K562 (cell line): ENCODE results near the gene DAB2IP. TPM values are rescaled to one million over a fixed set of nuclear protein-coding genes. Genes with fewer than 3 reads are reported as not detected.
"Not testable (repeated sequence)": the region's sequence is repeated elsewhere in the genome, so short reads cannot be mapped to it uniquely, and the experiment has no call there.

Experiments
- ATAC-seq: fragments of 200-7000 bp; cut with Tn5 transposase; 3 replicates; pipeline ENCODE4 v1.9.1; 2020; ENCODE audit warnings: moderate library complexity
- BruUV-seq: library from RNA; stranded (reverse); fragments of 400-500 nt; replicated peaks from 2 replicates; lab custom pipeline; 2021; lab: Mats Ljungman, UMichigan
- CTCF ChIA-PET: fragments of 300-600 bp; formaldehyde crosslinking; extraction: SDS; loops from one replicate; lab custom pipeline; 2021; ENCODE audit warnings: low intra/inter-chr PET ratio; lab: Yijun Ruan, JAX
- POLR2A ChIA-PET: fragments of 300-600, 350-650 bp; sonication (Branson Sonifier 250); formaldehyde crosslinking; extraction: SDS; loops from one replicate; lab custom pipeline; 2021; ENCODE audit warnings: antibody characterized with exemption, inconsistent platforms; lab: Yijun Ruan, JAX
- DNase-seq, 4 experiments: peaks; one replicate each; pipeline versions ENCODE4 v3.0.0 to v3.0.0-alpha.2; 2011 to 2018; ENCODE audit warnings: low spot score in 3 of 4, mixed read lengths in 3 of 4; ENCODE audit errors: extremely low read depth in 1 of 4
- FAIRE-seq: peaks from 2 replicates; lab custom pipeline; 2011; peaks lifted over from hg19 to GRCh38; lab: Jason Lieb, UNC
- H2AFZ ChIP-seq: 2 replicates; pipeline ENCODE4 v1.6.0; 2011; ENCODE audit warnings: low read depth, low read length, control low read depth, inconsistent platforms
- H3K27ac ChIP-seq: fragments of 200-600 bp; 3 replicates; pipeline ENCODE4 v1.8.0; 2011; ENCODE audit warnings: low read depth, mild to moderate bottlenecking, control low read depth, inconsistent platforms, low read length, moderate library complexity, mixed read lengths; ENCODE audit errors: extremely low read depth
- H3K27me3 ChIP-seq, 2 experiments: fragments of 300-600 bp in 1 of 2; 2 replicates in 1 of 2; 3 replicates in 1 of 2; pipeline versions ENCODE4 v1.6.0 to v1.8.0; 2011; ENCODE audit warnings: inconsistent platforms in 2 of 2, low read length in 2 of 2, mild to moderate bottlenecking in 1 of 2, mixed read lengths in 1 of 2, moderate library complexity in 1 of 2; ENCODE audit not compliant: control insufficient read depth in 2 of 2, insufficient read depth in 2 of 2
- H3K36me3 ChIP-seq: fragments of 300-600 bp; 3 replicates; pipeline ENCODE4 v1.8.0; 2011; ENCODE audit warnings: mild to moderate bottlenecking, low read length, inconsistent platforms; ENCODE audit not compliant: control insufficient read depth, insufficient read depth
- H3K4me1 ChIP-seq, 2 experiments: fragments of 200-600 bp in 1 of 2; replicated peaks in 1 of 2; 2 replicates in 1 of 2; 3 replicates in 1 of 2; pipeline versions ENCODE4 v1.5.1 to v1.8.0; 2011; ENCODE audit warnings: inconsistent platforms in 2 of 2, low read length in 2 of 2, mild to moderate bottlenecking in 1 of 2, mixed read lengths in 1 of 2, moderate library complexity in 1 of 2; ENCODE audit not compliant: control insufficient read depth in 2 of 2, insufficient read depth in 2 of 2
- H3K4me2 ChIP-seq: 2 replicates; pipeline ENCODE4 v1.6.1; 2011; ENCODE audit warnings: low read length, control low read depth, inconsistent platforms, mixed read lengths; ENCODE audit not compliant: insufficient read depth
- H3K4me3 ChIP-seq: fragments of 200-600 bp; sonication (generic), shearing (Covaris generic); 2 replicates; pipeline ENCODE4 v1.5.1; 2016; ENCODE audit warnings: control low read depth, inconsistent platforms
- H3K79me2 ChIP-seq: fragments of 200-600 bp; 3 replicates; pipeline ENCODE4 v1.8.0; 2011; ENCODE audit warnings: low read length, inconsistent platforms; ENCODE audit not compliant: control insufficient read depth, insufficient read depth
- H3K9ac ChIP-seq, 2 experiments: 2 replicates each; pipeline versions ENCODE4 v1.6.0 to v1.6.1; 2011; ENCODE audit warnings: low read depth in 2 of 2, low read length in 2 of 2, control low read depth in 1 of 2, inconsistent platforms in 1 of 2, mild to moderate bottlenecking in 1 of 2, mixed read lengths in 1 of 2; ENCODE audit not compliant: insufficient read depth in 1 of 2
- H3K9me1 ChIP-seq: one replicate; pipeline ENCODE4 v1.6.0; 2011; ENCODE audit warnings: inconsistent platforms, mild to moderate bottlenecking, low read length, moderate library complexity; ENCODE audit not compliant: control insufficient read depth, insufficient read depth
- H3K9me3 ChIP-seq: replicated peaks from 2 replicates; pipeline ENCODE4 v1.5.1; 2011; ENCODE audit warnings: low read depth, low read length, inconsistent platforms; ENCODE audit not compliant: control insufficient read depth, insufficient read depth
- H4K20me1 ChIP-seq: replicated peaks from 2 replicates; pipeline ENCODE4 v1.6.1; 2011; ENCODE audit warnings: low read length, inconsistent platforms, mixed read lengths; ENCODE audit not compliant: control insufficient read depth, insufficient read depth
- BDP1 ChIP-seq: IDR thresholded peaks from 3 replicates; pipeline ENCODE4 v1.6.1; 2011; ENCODE audit not compliant: insufficient read length, insufficient read depth
- TAF7 ChIP-seq: fragments of 450-650 bp; IDR thresholded peaks from 2 replicates; pipeline ENCODE4 v1.6.1; 2016; ENCODE audit warnings: missing genetic modification characterization, missing compliant biosample characterization
- YY1 ChIP-seq, 3 experiments: IDR thresholded peaks; 2 replicates each; pipeline ENCODE4 v1.6.1; 2011; ENCODE audit warnings: low read length in 2 of 3, mild to moderate bottlenecking in 2 of 3, moderate library complexity in 2 of 3, borderline replicate concordance in 1 of 3, control low read depth in 1 of 3, low read depth in 1 of 3; ENCODE audit not compliant: insufficient read depth in 3 of 3, insufficient replicate concordance in 2 of 3, control insufficient read depth in 1 of 3, insufficient read length in 1 of 3; ENCODE audit errors: extremely low read depth in 1 of 3
- ZNF121 ChIP-seq: sonication (generic); formaldehyde crosslinking; conservative IDR thresholded peaks from 2 replicates; pipeline ENCODE4 v1.8.0; 2022; ENCODE audit warnings: missing genetic modification reagents
- WGBS: fragments of 100-300 bp; shearing (Covaris generic); methylation state at CpG from one replicate; pipeline ENCODE4 v1.1.6; 2016; ENCODE audit warnings: low coverage, mixed read lengths; ENCODE audit not compliant: insufficient coverage; ENCODE audit errors: missing lambda C conversion rate; 5-methylcytosine and 5-hydroxymethylcytosine counted together
- in situ Hi-C: fragments of 300-500 bp; cut with MboI; formaldehyde crosslinking; loops from 4 replicates; pipeline ENCODE4 v1.15.0; 2018; ENCODE audit warnings: inconsistent platforms, mixed read lengths
- intact Hi-C: fragments of 100-400 bp; cut with micrococcal nuclease; formaldehyde crosslinking; loops from 2 replicates; pipeline ENCODE4 v1.14.2; 2022
- polyA plus RNA-seq, 8 experiments: library from polyadenylated mRNA; depleted of rRNA in 4 of 8; stranded (reverse) in 5 of 8; unstranded in 3 of 8; fragments of >200 nt; fragmentation: Nextera tagmentation in 2 of 8; fragmentation: Illumina TruSeq in 1 of 8; extraction: Ambion mirVana in 2 of 8; extraction: Trizol in 1 of 8; gene quantifications; 2 replicates each; pipeline versions ENCODE4 v1.2.1 to v1.2.3, GENCODE V29; 2011 to 2014; ENCODE audit warnings: inconsistent platforms in 1 of 8, missing spikeins in 1 of 8
- total RNA-seq, 7 experiments: library from RNA; depleted of rRNA in 6 of 7; stranded (reverse); fragments of >200 nt in 6 of 7; fragmentation: Illumina TruSeq in 2 of 7; extraction: Trizol in 2 of 7; gene quantifications; 2 replicates each; pipeline versions ENCODE4 v1.2.1 to v1.2.3, GENCODE V29; 2011 to 2021; ENCODE audit warnings: low replicate concordance in 1 of 7

DAB2IP gene
- total and polyA plus RNA-seq, 9 of the 15 experiments (the other 6 are each of a cell fraction or from before 2014, with no cell fraction given): 0.04 to 0.31 (median 0.08) TPM; not detected in 5

GRCh38 chr9:121622387-121623203 is 28.8 kb upstream of the DAB2IP start:
- no peak for FAIRE-seq
- CTCF ChIA-PET: no interaction called here
- no peak overlapping the region for H3K4me3 ChIP-seq

GRCh38 chr9:121623430-121623829 is 28.0 kb upstream of the DAB2IP start:
- CTCF ChIA-PET, H4K20me1 ChIP-seq, in situ Hi-C loops, H3K79me2 ChIP-seq, FAIRE-seq, H3K4me2 ChIP-seq, H3K4me3 ChIP-seq, BruUV-seq, H3K4me1 ChIP-seq, ATAC-seq, H3K36me3 ChIP-seq, DNase-seq, H2AFZ ChIP-seq, H3K9ac ChIP-seq, H3K27ac ChIP-seq, H3K9me3 ChIP-seq, H3K9me1 ChIP-seq: not testable (repeated sequence)
- peak; percentile 48 for TF ChIP-seq ZNF121 (CRISPR knock-in tag)
- intact Hi-C loops: loop anchor here (5.0 kb wide), 1 partner anchor 369 kb away; no protein-coding TSS in a partner anchor
- POLR2A ChIA-PET: interaction anchor here (0.6 kb wide), 1 partner anchor 12 kb away, joined by 3 read pairs; no protein-coding TSS in a partner anchor
- H3K27me3 ChIP-seq: peaks cover 0 to 29% of the 10 kb centered on the region in 2 experiments; a peak in 1 of 5 replicates
- WGBS: 4% methylated on average over 2 of the region's 2 CpGs

More at GRCh38 chr9:121622387-121623203, 28.8 kb upstream of the DAB2IP start:
- H3K27ac ChIP-seq: no peak overlapping the region
- no peaks in the 10 kb centered on the region for H3K4me1 ChIP-seq
- H3K9me1 ChIP-seq: no peaks in the 10 kb centered on the region
- peak in 1 of 3 experiments; percentile 7 for TF ChIP-seq YY1 (IDR thresholded peaks at IDR 0.05; ENCODE audit: borderline replicate concordance in 1 of 3, control insufficient read depth in 1 of 3, extremely low read depth in 1 of 3, insufficient read depth in 3 of 3, insufficient read length in 1 of 3, insufficient replicate concordance in 2 of 3, low read depth in 1 of 3, low read length in 2 of 3)
- TF ChIP-seq BDP1: no peak
- no peak for TF ChIP-seq TAF7
- TF ChIP-seq, all 486 proteins: peak for 1
- no peak overlapping the region for H3K9ac ChIP-seq
- no peaks in the 10 kb centered on the region for H3K36me3 ChIP-seq
- H3K4me2 ChIP-seq: no peak overlapping the region
- POLR2A ChIA-PET: no interaction called here
- no peaks in the 10 kb centered on the region for H3K79me2 ChIP-seq
- under 1% methylated on average over 14 of the region's 14 CpGs for WGBS
- no peaks in the 10 kb centered on the region for H3K9me3 ChIP-seq
- no peaks in the 10 kb centered on the region for H4K20me1 ChIP-seq
- no peak for DNase-seq
- in situ Hi-C loops: no loop called here
- intact Hi-C loops: loop anchor here (5.0 kb wide), 1 partner anchor 370 kb away; no protein-coding TSS in a partner anchor
- peaks cover 0 to 24% of the 10 kb centered on the region in 2 experiments; a peak in 2 of 5 replicates for H3K27me3 ChIP-seq
- no peak overlapping the region for H2AFZ ChIP-seq
- no TSS peak for BruUV-seq
- ATAC-seq: no peak
